H1 (cell line): ENCODE results near the gene CHCHD3. TPM values are rescaled to one million over a fixed set of nuclear protein-coding genes. Genes with fewer than 3 reads are reported as not detected.

Source experiments
- CTCF ChIA-PET: fragments of 300-600 bp; sonication (Branson Sonifier 250); formaldehyde crosslinking; loops from one replicate; lab custom pipeline; 2021; ENCODE audit not compliant: partially characterized antibody; lab: Charles Lee
- POLR2A ChIA-PET: fragments of 300-600 bp; sonication (Branson Sonifier 250); formaldehyde crosslinking; loops from one replicate; lab custom pipeline; 2021; ENCODE audit warnings: inconsistent platforms; ENCODE audit not compliant: partially characterized antibody; lab: Charles Lee
- DNase-seq, 2 experiments: peaks; one replicate each; pipeline versions ENCODE4 v3.0.0 to v3.0.0-alpha.2; 2010 to 2022; ENCODE audit warnings: low spot score in 2 of 2, low read depth in 1 of 2, mixed read lengths in 1 of 2
- FAIRE-seq: peaks from 2 replicates; lab custom pipeline; 2011; peaks lifted over from hg19 to GRCh38; lab: Jason Lieb, UNC
- H2AFZ ChIP-seq: 2 replicates; pipeline ENCODE4 v1.8.1; 2012; ENCODE audit warnings: low read length, inconsistent platforms
- H2AK5ac ChIP-seq: 2 replicates; pipeline ENCODE4 v1.6.1; 2013; ENCODE audit warnings: low read depth, low read length
- H2BK120ac ChIP-seq: replicated peaks from 2 replicates; pipeline ENCODE3; 2013; ENCODE audit warnings: low read depth, low read length, inconsistent platforms
- H2BK12ac ChIP-seq: 2 replicates; pipeline ENCODE4 v1.6.1; 2013; ENCODE audit warnings: low read depth, low read length
- H2BK15ac ChIP-seq: 2 replicates; pipeline ENCODE4 v1.6.1; 2013; ENCODE audit warnings: low read length
- H2BK20ac ChIP-seq: 2 replicates; pipeline ENCODE4 v1.6.1; 2013; ENCODE audit warnings: low read length
- H2BK5ac ChIP-seq: 2 replicates; pipeline ENCODE4 v1.6.1; 2013; ENCODE audit warnings: low read depth, low read length
- H3K14ac ChIP-seq: 2 replicates; pipeline ENCODE4 v1.6.1; 2013; ENCODE audit warnings: inconsistent platforms; ENCODE audit not compliant: insufficient read length
- H3K18ac ChIP-seq: 2 replicates; pipeline ENCODE4 v1.6.1; 2013; ENCODE audit warnings: low read length; ENCODE audit errors: extremely low read depth
- H3K23ac ChIP-seq: 2 replicates; pipeline ENCODE4 v1.6.1; 2013; ENCODE audit warnings: inconsistent platforms; ENCODE audit not compliant: insufficient read length
- H3K23me2 ChIP-seq: 2 replicates; pipeline ENCODE4 v1.6.1; 2013; ENCODE audit warnings: low read depth, low read length
- H3K27ac ChIP-seq: 2 replicates; pipeline ENCODE4 v1.6.1; 2011; ENCODE audit warnings: low read depth, low read length, inconsistent platforms
- H3K27me3 ChIP-seq, 4 experiments: replicated peaks in 1 of 4; 1 replicate in 1 of 4; 2 replicates in 3 of 4; pipeline versions ENCODE4 v1.6.1 to v1.8.1; 2011 to 2013; ENCODE audit warnings: low read length in 3 of 4, mild to moderate bottlenecking in 3 of 4, inconsistent platforms in 2 of 4, mixed read lengths in 2 of 4, moderate library complexity in 1 of 4; ENCODE audit not compliant: control insufficient read depth in 3 of 4, insufficient read depth in 3 of 4; ENCODE audit errors: extremely low read depth in 1 of 4
- H3K36me3 ChIP-seq, 4 experiments: 2 replicates each; pipeline versions ENCODE4 v1.6.1 to v1.8.1; 2011 to 2013; ENCODE audit warnings: mild to moderate bottlenecking in 4 of 4, low read length in 3 of 4, moderate library complexity in 2 of 4, control low read depth in 1 of 4, inconsistent platforms in 1 of 4; ENCODE audit not compliant: insufficient read depth in 4 of 4, control insufficient read depth in 2 of 4
- H3K4ac ChIP-seq: replicated peaks from 2 replicates; pipeline ENCODE3; 2013; ENCODE audit warnings: low read length, low read depth, mixed read lengths, inconsistent platforms; ENCODE audit not compliant: insufficient read length
- H3K4me1 ChIP-seq, 4 experiments: replicated peaks in 1 of 4; 1 replicate in 1 of 4; 2 replicates in 3 of 4; pipeline versions ENCODE4 v1.6.1 to v1.8.1; 2011 to 2013; ENCODE audit warnings: low read length in 3 of 4, inconsistent platforms in 2 of 4, mixed read lengths in 1 of 4; ENCODE audit not compliant: insufficient read depth in 4 of 4, control insufficient read depth in 3 of 4
- H3K4me2 ChIP-seq, 2 experiments: 2 replicates each; pipeline versions ENCODE4 v1.6.1 to v1.8.1; 2011 to 2013; ENCODE audit warnings: low read depth in 2 of 2, low read length in 2 of 2, control low read depth in 1 of 2, inconsistent platforms in 1 of 2, mild to moderate bottlenecking in 1 of 2; ENCODE audit not compliant: insufficient read depth in 1 of 2
- H3K4me3 ChIP-seq, 4 experiments: fragments of 200-600, 300-600 bp in 1 of 4; sonication (generic), shearing (Covaris generic), sonication (Bioruptor Twin) in 1 of 4; 2 replicates each; pipeline versions ENCODE4 v1.5.1 to v1.8.1; 2011 to 2016; ENCODE audit warnings: low read length in 4 of 4, low read depth in 3 of 4, control low read depth in 2 of 4, inconsistent platforms in 2 of 4, mild to moderate bottlenecking in 2 of 4, mixed read lengths in 1 of 4, moderate library complexity in 1 of 4; ENCODE audit not compliant: insufficient read depth in 2 of 4; ENCODE audit errors: extremely low read depth in 1 of 4
- H3K56ac ChIP-seq: replicated peaks from 2 replicates; pipeline ENCODE3; 2013; ENCODE audit warnings: low read depth, mild to moderate bottlenecking, mixed read lengths, low read length, inconsistent platforms; ENCODE audit not compliant: insufficient read length
- H3K79me1 ChIP-seq: 2 replicates; pipeline ENCODE4 v1.6.1; 2013; ENCODE audit warnings: low read depth, low read length, control low read depth
- H3K79me2 ChIP-seq, 2 experiments: 2 replicates each; pipeline versions ENCODE4 v1.6.1 to v1.8.1; 2012 to 2013; ENCODE audit warnings: low read length in 2 of 2, mild to moderate bottlenecking in 2 of 2, inconsistent platforms in 1 of 2; ENCODE audit not compliant: insufficient read depth in 2 of 2, control insufficient read depth in 1 of 2
- H3K9ac ChIP-seq, 4 experiments: replicated peaks in 1 of 4; 1 replicate in 1 of 4; 2 replicates in 3 of 4; pipeline versions ENCODE4 v1.6.1 to v1.8.1; 2011 to 2013; ENCODE audit warnings: low read depth in 3 of 4, low read length in 3 of 4, control low read depth in 2 of 4, mild to moderate bottlenecking in 2 of 4, moderate library complexity in 2 of 4, inconsistent platforms in 1 of 4; ENCODE audit errors: extremely low read depth in 1 of 4
- H3K9me3 ChIP-seq, 2 experiments: 2 replicates each; pipeline versions ENCODE4 v1.6.1 to v1.8.1; 2012 to 2013; ENCODE audit warnings: mild to moderate bottlenecking in 2 of 2, moderate library complexity in 2 of 2, control low read depth in 1 of 2, inconsistent platforms in 1 of 2, low read depth in 1 of 2, low read length in 1 of 2, mixed read lengths in 1 of 2; ENCODE audit not compliant: insufficient read depth in 2 of 2
- H4K20me1 ChIP-seq, 2 experiments: replicated peaks in 1 of 2; 2 replicates each; pipeline versions ENCODE3 to v1.8.1; 2011 to 2013; ENCODE audit warnings: inconsistent platforms in 2 of 2, low read length in 2 of 2, mild to moderate bottlenecking in 1 of 2; ENCODE audit not compliant: insufficient read depth in 2 of 2, control insufficient read depth in 1 of 2
- H4K5ac ChIP-seq: 2 replicates; pipeline ENCODE4 v1.6.1; 2013; ENCODE audit warnings: low read length, low read depth, mixed read lengths, inconsistent platforms; ENCODE audit not compliant: insufficient read length
- H4K8ac ChIP-seq: 2 replicates; pipeline ENCODE4 v1.8.0; 2013; ENCODE audit warnings: mild to moderate bottlenecking, moderate library complexity, low read length, inconsistent platforms; ENCODE audit not compliant: insufficient read depth; ENCODE audit errors: extremely low read depth
- H4K91ac ChIP-seq: replicated peaks from 2 replicates; pipeline ENCODE3; 2013; ENCODE audit warnings: low read length, mixed read lengths, inconsistent platforms; ENCODE audit not compliant: insufficient read length
- BACH1 ChIP-seq: IDR thresholded peaks from 2 replicates; pipeline ENCODE4 v1.6.1; 2012; ENCODE audit warnings: low read length, improper control_type of control experiment
- CTBP2 ChIP-seq: IDR thresholded peaks from 2 replicates; pipeline ENCODE4 v1.7.0; 2011; ENCODE audit warnings: borderline replicate concordance, mild to moderate bottlenecking, moderate library complexity, mixed read lengths, low read length; ENCODE audit not compliant: insufficient read depth, insufficient read length
- HDAC6 ChIP-seq: IDR thresholded peaks from one replicate; pipeline ENCODE4 v1.7.1; 2012; ENCODE audit warnings: low read depth, mild to moderate bottlenecking, inconsistent platforms, low read length, moderate library complexity
- MAFK ChIP-seq: IDR thresholded peaks from 2 replicates; pipeline ENCODE4 v1.6.1; 2012; ENCODE audit warnings: low read depth, mild to moderate bottlenecking, improper control_type of control experiment, low read length
- NRF1 ChIP-seq: IDR thresholded peaks from 2 replicates; pipeline ENCODE4 v1.6.1; 2011; ENCODE audit warnings: mild to moderate bottlenecking, low read depth, low read length, improper control_type of control experiment
- TCF12 ChIP-seq: IDR thresholded peaks from 2 replicates; pipeline ENCODE4 v1.6.1; 2011; ENCODE audit warnings: low read depth, mild to moderate bottlenecking, low read length
- WGBS, 2 experiments: shearing (Covaris generic) in 1 of 2; methylation state at CpG; one replicate each; pipeline versions ENCODE4 v1.1.6 to v1.1.7; 2013 to 2015; ENCODE audit warnings: low lambda C conversion rate in 2 of 2, mixed read lengths in 2 of 2, inconsistent platforms in 1 of 2, low coverage in 1 of 2, missing lambda C conversion rate in 1 of 2; ENCODE audit not compliant: insufficient replicate concordance in 2 of 2, insufficient coverage in 1 of 2, insufficient read length in 1 of 2; ENCODE audit errors: extremely low coverage in 1 of 2, missing lambda C conversion rate in 1 of 2; 5-methylcytosine and 5-hydroxymethylcytosine counted together
- polyA plus RNA-seq, 7 experiments: library from polyadenylated mRNA; depleted of rRNA in 3 of 7; stranded (reverse) in 5 of 7; unstranded in 2 of 7; fragments of >200 nt in 5 of 7; fragments of 200-250 nt in 2 of 7; gene quantifications; 1 replicate in 5 of 7; 2 replicates in 1 of 7; 4 replicates in 1 of 7; pipeline versions ENCODE4 v1.2.1 to v1.2.3, GENCODE V29; 2011 to 2013; ENCODE audit warnings: missing spikeins in 2 of 7, mixed read lengths in 2 of 7
- total RNA-seq: library from RNA; stranded (reverse); fragmentation: NEBNext Ultra II Directional; extraction: Animal tissue kit (Norgen Biotek cat#: 25700); gene quantifications from 2 replicates; pipeline ENCODE4 v1.2.1, GENCODE V29; 2021
- TF ChIP-seq, protein P1 (sequence below), 3 experiments: IDR thresholded peaks; 1 replicate in 2 of 3; 2 replicates in 1 of 3; pipeline versions ENCODE4 v1.5.1 to v1.6.1; 2011; ENCODE audit warnings: low read length in 3 of 3, mild to moderate bottlenecking in 3 of 3, inconsistent platforms in 2 of 3, low read depth in 1 of 3, moderate library complexity in 1 of 3; ENCODE audit not compliant: insufficient read depth in 1 of 3; ENCODE audit errors: control extremely low read depth in 1 of 3
- TF ChIP-seq, protein P2 (sequence below): IDR thresholded peaks from 2 replicates; pipeline ENCODE4 v1.6.1; 2012; ENCODE audit warnings: inconsistent platforms
- TF ChIP-seq, protein P3 (sequence below): IDR thresholded peaks from 2 replicates; pipeline ENCODE4 v1.6.1; 2012; ENCODE audit warnings: low read length, inconsistent platforms

Gene CHCHD3
- total and polyA plus RNA-seq, 2 of the 8 experiments (the other 6 are each of a cell fraction or from before 2014, with no cell fraction given), result 42.9 to 137 TPM

GRCh38 chr7:132953468-132953867 lies 128.4 kb downstream of the CHCHD3 start:
- Histone ChIP-seq H4K8ac (no peak overlapping the region), H2BK120ac (no peak overlapping the region), H3K14ac (no peak overlapping the region), H3K79me2 (peaks cover 0 to 17% of the 10 kb centered on the region in 2 experiments; a peak in 1 of 4 replicates), H2BK15ac (no peak overlapping the region), H3K4me2 (no peak overlapping the region), H4K20me1 (peaks cover 1 to 2% of the 10 kb centered on the region in 2 experiments), H3K23ac (no peak overlapping the region), H3K4ac (no peak overlapping the region), H2BK12ac (no peak overlapping the region), H3K27ac (no peak overlapping the region), H2AK5ac (no peak overlapping the region), H3K27me3 (no peaks in the 10 kb centered on the region), H3K9me3 (no peaks in the 10 kb centered on the region), H3K56ac (no peak overlapping the region), H4K5ac (no peak overlapping the region), H2AFZ (no peak overlapping the region), H3K79me1 (peaks cover 8% of the 10 kb centered on the region; the same call in 1 of the 2 replicates), H2BK20ac (no peak overlapping the region), H3K36me3 (no peaks in the 10 kb centered on the region), H3K9ac (no peak overlapping the region), H3K23me2 (no peaks in the 10 kb centered on the region), H3K4me3 (no peak overlapping the region), H3K18ac (no peak overlapping the region), H2BK5ac (no peak overlapping the region), H3K4me1 (no peaks in the 10 kb centered on the region), H4K91ac (no peak overlapping the region)
- DNase-seq (no peak), FAIRE-seq (no peak)
- ChIA-PET POLR2A (no interaction called here), CTCF (interaction anchor here (0.6 kb wide), 2 partner anchors 15 to 1062 kb away, joined by 3 read pairs; no protein-coding TSS in a partner anchor)
- 88% methylated on average over 2 of the region's 2 CpGs; no CpG with 5 or more reads in 1 of the 2 experiments for WGBS, 2 experiments
- no peak for TF ChIP-seq HDAC6
- TF ChIP-seq, protein P1, sequence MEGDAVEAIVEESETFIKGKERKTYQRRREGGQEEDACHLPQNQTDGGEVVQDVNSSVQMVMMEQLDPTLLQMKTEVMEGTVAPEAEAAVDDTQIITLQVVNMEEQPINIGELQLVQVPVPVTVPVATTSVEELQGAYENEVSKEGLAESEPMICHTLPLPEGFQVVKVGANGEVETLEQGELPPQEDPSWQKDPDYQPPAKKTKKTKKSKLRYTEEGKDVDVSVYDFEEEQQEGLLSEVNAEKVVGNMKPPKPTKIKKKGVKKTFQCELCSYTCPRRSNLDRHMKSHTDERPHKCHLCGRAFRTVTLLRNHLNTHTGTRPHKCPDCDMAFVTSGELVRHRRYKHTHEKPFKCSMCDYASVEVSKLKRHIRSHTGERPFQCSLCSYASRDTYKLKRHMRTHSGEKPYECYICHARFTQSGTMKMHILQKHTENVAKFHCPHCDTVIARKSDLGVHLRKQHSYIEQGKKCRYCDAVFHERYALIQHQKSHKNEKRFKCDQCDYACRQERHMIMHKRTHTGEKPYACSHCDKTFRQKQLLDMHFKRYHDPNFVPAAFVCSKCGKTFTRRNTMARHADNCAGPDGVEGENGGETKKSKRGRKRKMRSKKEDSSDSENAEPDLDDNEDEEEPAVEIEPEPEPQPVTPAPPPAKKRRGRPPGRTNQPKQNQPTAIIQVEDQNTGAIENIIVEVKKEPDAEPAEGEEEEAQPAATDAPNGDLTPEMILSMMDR (IDR thresholded peaks at IDR 0.05; ENCODE audit: control extremely low read depth in 1 of 3, insufficient read depth in 1 of 3, low read depth in 1 of 3, low read length in 3 of 3), result no peak
- TF ChIP-seq BACH1, result no peak
- TF ChIP-seq NRF1, result no peak
- no peak for TF ChIP-seq TCF12
- no peak for TF ChIP-seq CTBP2
- TF ChIP-seq, protein P2, sequence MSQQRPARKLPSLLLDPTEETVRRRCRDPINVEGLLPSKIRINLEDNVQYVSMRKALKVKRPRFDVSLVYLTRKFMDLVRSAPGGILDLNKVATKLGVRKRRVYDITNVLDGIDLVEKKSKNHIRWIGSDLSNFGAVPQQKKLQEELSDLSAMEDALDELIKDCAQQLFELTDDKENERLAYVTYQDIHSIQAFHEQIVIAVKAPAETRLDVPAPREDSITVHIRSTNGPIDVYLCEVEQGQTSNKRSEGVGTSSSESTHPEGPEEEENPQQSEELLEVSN, result no peak
- no peak for TF ChIP-seq MAFK
- TF ChIP-seq, protein P3, sequence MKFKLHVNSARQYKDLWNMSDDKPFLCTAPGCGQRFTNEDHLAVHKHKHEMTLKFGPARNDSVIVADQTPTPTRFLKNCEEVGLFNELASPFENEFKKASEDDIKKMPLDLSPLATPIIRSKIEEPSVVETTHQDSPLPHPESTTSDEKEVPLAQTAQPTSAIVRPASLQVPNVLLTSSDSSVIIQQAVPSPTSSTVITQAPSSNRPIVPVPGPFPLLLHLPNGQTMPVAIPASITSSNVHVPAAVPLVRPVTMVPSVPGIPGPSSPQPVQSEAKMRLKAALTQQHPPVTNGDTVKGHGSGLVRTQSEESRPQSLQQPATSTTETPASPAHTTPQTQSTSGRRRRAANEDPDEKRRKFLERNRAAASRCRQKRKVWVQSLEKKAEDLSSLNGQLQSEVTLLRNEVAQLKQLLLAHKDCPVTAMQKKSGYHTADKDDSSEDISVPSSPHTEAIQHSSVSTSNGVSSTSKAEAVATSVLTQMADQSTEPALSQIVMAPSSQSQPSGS, result no peak
